Hematopoietic multipotent progenitor cell treated with erythropoietin and hydrocortisone succinate and interleukin-3 and kit ligand, for 17 days (in vitro differentiated cells): ENCODE results near the gene CIAO2B.
"Not testable (repeated sequence)": the region's sequence is repeated elsewhere in the genome, so short reads cannot be mapped to it uniquely, and the experiment has no call there.

ENCODE experiments used
- DNase-seq: peaks from one replicate; pipeline ENCODE4 v3.0.0-alpha.2; 2015; ENCODE audit warnings: low spot score

The CIAO2B gene

DNA sequence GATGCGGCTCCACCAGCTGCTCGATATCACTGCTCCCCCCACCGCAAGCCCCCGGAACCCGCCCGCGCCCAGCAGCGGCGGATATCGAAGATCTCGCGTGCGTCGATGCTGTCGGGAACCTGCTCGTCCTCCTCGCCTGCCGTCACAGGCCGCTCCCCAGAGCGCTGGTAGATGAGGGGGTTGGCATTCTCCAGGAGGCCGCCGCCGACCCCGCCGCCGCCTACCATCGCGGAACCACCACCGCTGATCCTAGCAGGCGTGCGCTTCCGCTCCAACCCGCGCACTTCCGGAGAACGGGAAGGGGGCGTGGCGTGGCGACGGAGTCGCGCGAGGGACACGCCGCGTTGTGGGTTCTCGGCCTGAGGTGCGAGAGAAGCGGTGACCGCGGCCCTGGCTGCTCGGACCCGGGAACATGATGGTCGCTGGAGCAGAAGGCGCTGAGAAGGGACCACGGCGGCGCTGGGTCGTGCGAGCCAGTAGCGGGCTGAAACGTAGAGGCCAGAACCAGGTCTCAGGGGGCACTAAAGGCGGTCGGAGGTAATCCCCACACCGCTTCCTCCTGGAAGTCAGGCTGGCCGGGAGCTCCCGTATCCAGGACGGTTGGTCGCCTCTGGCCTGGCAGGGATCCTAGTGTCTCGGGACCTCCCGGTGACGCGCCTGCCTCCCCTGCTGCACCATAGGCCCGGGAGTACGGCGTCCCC lies at the start of gene CIAO2B:
Gene CIAO2B (minus strand): TSS at position 265 of the 701 bp plus-strand sequence. CDS start 38 bp downstream, at position 227.
- DNase-seq: peak; percentile 87

DNA sequence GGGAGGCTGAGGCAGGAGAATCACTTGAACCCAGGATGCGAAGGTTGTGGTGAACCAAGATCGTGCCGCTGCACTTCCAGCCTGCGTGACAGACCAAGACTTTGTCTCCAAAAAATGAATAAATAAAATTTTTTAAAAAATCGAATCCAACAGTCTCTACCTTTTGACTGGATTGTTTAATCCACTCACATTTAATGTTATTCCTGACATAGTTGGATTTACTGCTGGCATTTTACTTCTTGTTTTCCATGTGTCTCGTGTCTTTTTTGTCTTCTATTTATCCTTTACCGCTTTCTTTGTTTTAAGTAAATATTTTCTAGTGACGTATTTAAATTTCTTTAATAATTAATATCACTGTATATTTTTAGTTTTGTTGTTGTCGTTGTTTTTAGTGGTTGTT lies 48.8 kb upstream of the CIAO2B start:
- DNase-seq: no peak

- DNase-seq: no peak
Observed at GRCh38 chr16:66979011-66979717, 45.0 kb upstream of the CIAO2B start.

DNA sequence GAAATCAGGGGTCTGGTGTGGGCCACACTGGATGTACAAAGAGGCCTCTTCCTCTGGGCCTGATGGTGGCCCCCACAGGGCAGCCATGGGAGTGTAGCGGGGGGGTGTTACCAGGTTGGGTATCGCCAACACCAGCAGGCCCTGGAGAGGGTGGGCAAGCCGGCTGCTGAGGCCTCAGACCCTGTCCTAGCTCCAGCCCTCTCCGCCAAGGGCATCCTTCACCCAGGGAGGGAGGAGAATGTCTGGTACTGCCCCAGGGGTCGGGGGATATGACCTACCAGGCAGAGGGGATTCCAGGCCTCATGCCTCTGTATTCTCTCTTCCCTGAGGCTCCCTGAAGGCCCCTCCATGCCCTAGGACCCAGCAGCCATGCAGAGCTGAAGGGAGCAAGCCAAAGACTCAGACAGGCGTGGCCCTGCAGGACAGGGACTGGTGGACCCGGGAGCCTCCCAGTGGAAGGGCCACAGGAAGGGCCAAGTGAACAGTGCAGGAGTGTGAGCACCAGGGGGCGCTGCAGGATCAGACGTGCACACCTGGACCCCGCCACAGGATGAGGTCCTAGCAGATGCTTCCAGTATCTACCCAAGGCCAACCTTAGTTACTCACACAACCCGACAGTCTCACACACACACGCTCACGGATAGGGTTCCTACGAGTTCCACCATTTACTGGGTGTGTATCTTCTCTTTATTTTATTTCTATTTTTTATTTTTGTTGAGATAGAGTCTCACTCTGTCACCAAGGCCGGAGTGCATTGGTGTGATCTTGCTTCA lies 43.3 kb upstream of the CIAO2B start:
- DNase-seq: peak; percentile 84

GRCh38 chr16:66976746-66977145 lies 42.5 kb upstream of the CIAO2B start:
- DNase-seq: no peak

DNA sequence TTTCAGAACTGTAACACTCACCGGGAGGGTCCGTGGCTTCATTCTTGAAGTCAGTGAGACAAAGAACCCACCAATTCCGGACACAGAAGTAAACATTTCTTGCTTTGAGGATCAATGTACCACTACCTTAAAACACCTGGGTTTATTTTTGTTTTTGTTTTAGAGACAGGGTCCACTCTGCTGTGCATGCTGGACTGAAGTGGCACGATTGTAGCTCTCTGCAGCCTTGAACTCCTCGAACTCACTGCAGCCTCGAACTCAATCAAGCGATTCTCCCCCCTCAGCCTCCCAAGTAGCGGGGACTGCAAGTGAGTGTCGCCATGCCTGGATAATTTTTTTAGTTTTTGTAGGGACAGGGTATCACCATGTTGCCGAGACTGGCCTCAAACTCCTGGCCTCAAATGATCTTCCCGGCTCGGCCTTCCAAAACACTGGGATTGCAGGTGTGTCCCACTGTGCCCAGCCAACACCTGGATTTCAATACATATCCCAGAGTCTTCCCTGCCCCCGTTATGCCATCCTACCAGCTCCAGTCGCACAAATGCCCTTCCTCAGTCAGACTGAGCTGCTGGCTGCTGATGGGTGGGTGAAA lies 41.2 kb upstream of the CIAO2B start:
- DNase-seq: no peak

- not testable (repeated sequence) for DNase-seq
Observed at GRCh38 chr16:66974932-66975246, 40.7 kb upstream of the CIAO2B start.

DNA sequence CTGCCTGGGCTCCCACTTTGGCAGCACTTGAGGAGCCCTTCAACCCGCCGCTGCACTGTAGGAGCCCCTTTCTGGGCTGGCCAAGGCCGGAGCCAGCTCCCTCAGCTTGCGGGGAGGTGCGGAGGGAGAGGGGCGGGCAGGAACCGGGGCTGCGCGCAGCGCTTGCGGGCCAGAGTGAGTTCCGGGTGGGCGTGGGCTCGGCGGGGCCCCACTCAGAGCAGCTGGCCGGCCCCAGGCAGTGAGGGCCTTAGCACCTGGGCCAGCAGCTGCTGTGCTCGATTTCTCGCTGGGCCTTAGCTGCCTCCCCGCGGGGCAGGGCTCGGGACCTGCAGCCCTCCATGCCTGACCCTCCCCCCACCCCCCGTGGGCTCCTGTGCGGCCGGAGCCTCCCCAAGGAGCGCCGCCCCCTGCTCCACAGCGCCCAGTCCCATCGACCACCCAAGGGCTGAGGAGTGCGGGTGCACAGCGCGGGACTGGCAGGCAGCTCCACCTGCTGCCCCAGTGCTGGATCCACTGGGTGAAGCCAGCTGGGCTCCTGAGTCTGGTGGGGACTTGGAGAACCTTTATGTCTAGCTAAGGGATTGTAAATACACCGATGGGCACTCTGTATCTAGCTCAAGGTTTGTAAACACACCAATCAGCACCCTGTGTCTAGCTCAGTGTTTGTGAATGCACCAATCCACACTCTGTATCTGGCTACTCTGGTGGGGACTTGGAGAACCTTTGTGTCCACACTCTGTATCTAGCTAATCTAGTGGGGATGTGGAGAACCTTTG lies 40.1 kb upstream of the CIAO2B start:
- not testable (repeated sequence) for DNase-seq

- no peak for DNase-seq
Observed at GRCh38 chr16:66973716-66974115, 39.5 kb upstream of the CIAO2B start.

GRCh38 chr16:66972983-66973382 lies 38.8 kb upstream of the CIAO2B start:
- DNase-seq: no peak

DNA sequence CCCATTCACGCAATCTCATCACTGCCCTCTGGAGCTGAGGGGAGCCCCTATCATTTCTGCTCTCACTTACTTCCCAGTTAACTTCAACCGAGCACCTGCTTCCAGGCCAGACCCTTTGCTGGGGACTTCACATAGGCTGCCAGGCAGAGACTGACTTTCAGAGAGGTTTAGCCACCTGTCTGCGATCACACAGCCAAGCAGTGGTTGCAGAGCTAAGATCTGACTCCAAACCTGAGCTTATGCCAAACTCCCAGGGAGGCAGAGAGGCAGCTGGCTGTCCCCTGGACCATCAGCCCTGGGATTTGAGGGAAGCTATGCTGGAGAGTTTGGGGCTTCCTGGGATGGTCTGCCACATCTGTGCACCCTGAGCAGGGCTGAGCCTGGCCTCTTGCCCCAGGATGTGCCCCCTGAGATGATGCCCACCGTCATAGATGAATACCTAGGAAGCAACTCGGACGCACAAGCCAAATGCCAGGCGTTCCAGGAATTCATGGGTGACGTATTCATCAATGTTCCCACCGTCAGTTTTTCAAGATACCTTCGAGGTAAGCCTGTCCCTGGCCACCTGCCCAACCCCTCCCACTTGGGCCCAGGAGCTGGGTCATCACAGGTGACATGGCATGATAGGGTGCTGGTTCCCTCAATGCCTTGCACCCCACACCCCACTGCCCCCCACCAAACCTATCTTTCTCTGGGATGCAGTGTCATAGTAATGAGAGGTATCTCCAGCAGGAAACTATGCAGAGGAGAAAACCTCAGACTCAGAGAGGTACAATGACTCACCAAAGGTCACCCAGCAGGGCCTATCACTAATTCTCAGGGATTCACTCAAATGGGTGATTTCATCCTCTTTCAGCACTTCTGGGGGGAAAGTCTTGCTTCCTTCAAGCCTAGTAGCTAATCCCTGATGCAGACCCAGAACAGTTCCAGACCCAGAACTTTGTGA lies 36.8 kb upstream of the CIAO2B start:
- DNase-seq: no peak

GRCh38 chr16:66968847-66969246 lies 34.6 kb upstream of the CIAO2B start:
- no peak for DNase-seq

DNA sequence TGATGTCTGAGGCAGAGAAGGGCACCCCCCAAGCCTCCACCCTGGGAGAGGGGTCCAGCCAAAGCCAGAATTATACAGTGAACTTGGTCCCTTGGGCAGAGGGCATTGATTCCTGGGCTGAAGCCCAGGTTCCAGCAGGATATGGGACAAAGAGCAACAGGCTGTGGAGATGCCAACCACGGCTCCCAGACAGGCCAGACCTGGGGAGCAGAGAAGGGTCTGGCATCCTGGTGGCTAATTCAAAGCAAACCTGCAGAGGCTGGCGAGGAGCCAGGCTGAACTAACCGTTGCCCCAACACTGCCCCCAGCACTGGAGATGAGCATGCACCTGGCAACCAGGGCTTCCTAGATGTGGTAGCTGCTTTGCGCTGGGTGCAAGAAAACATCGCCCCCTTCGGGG lies 29.8 kb upstream of the CIAO2B start:
- no peak for DNase-seq

DNA sequence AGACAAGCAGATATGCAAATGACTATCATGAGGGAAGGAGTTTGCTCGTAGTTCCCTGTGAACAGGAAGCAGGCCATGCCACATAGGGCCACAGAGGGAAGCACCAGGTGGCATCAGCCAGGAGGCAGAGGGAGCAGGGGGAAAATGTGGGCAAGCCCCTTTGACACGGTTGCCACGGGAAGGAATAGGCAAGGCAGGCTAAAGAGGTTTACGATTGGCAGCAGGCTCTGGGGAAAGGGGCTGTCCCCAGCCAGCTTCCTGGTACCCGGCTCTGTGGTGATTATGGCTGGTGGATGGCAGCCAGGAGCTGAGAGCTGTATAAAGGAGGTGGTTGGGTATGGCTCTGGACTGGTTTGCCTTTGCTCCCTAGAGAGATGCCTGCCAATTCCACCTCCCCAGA lies 27.7 kb upstream of the CIAO2B start:
- no peak for DNase-seq

- DNase-seq: peak; percentile 40
Observed at GRCh38 chr16:66961065-66961744, 27.0 kb upstream of the CIAO2B start, which contains the start of gene CES3. CES3 (plus strand) TSS chr16:66961266; CDS start chr16:66961308, 42 bp downstream.

GRCh38 chr16:66960270-66960669 lies 26.1 kb upstream of the CIAO2B start:
- no peak for DNase-seq

GRCh38 chr16:66959704-66960161 lies 25.5 kb upstream of the CIAO2B start:
- no peak for DNase-seq

GRCh38 chr16:66958857-66959703 lies 24.9 kb upstream of the CIAO2B start:
- no peak for DNase-seq

- not testable (repeated sequence) for DNase-seq
Observed at GRCh38 chr16:66956154-66956457, 21.9 kb upstream of the CIAO2B start.
